IPS DF 4.7 (cell line): Measurements from ENCODE around the gene PRDM1.

Experiments
- DNase-seq: peaks from one replicate; pipeline ENCODE4 v3.0.0-alpha.2; 2013; ENCODE audit warnings: low spot score; ENCODE audit errors: extremely low read depth

The PRDM1 gene

DNA sequence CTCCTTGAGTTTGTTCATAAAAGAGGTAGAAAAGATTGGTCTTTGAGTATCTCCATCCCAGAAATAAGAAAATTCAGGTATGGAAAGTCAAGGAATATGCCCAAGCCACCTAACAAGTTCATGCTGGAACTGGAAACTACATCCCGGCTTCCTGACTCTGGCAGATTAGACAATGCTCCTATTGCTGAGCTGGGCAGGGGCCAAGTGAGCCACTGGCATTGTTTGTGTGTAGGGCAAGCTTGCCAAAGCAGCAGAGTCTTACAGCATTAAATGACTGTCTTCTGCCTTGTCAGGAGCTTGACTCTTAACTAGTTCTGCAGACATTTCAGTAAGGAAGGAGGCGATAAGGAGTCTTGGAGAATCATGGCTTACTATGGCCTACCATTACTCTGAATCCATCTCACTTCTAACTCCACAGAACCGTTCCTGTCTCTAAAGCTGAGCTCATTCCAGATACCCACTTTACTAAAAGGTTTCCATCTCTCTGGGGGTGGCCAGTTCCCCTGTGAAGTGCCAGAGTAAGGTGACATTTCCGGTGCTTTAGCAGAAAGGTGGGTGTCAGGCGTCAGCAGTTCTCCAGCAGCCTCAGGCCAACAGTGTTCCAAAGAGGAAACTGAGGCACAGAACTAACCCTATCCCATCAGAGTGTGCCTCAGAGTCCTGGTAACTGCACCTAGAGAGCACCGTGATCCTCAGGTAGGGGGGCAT, 30.1 kb downstream of the PRDM1 start:
- no peak for DNase-seq

DNA sequence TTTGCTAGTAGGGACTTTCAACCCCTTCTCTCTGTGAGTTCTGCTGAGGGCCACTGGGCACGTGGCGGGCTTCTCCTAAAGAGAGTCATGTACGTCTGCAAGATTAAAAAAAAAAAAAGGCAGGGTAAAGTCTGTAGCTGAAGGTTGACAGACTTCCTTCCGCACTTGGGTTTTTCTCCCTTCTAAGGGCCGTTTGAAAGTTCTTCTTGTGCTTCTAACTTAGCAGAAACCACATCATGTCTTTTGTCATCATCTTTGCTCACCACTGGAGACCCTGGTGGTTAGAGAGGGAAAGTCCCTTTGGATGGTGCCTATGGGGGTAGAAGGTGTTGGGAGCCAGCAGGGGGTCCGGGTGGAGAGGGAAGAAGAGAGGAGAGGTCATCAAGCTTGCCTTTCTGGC, 31.4 kb downstream of the PRDM1 start:
- no peak for DNase-seq

DNA sequence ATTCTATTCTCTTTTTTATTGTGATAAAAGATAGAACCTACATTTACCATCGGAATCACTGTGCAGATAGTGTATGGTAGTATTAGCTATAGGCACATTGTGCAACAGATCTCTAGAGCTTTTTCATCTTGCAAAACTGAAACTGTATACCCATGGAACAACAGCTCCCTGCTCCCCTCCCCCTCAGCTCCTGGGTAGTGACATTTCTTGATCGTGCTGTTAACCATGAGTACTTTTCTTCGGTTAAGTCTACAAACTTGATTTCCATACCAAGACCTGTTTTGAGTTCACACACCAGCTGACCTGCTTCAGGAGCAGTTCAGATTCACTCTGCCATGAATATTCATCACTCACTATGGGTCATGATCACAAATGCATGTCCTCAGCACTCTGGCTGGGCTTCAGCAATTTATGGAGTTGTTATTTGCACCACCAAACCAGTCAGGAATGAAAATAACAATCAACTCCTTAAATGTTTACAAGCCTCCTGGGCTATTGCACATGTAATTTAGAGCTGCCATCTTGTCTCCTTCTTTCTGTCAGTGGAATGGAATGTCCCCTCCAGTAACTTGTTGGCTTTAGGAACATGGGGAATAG, 32.8 kb downstream of the PRDM1 start:
- DNase-seq: no peak

DNA sequence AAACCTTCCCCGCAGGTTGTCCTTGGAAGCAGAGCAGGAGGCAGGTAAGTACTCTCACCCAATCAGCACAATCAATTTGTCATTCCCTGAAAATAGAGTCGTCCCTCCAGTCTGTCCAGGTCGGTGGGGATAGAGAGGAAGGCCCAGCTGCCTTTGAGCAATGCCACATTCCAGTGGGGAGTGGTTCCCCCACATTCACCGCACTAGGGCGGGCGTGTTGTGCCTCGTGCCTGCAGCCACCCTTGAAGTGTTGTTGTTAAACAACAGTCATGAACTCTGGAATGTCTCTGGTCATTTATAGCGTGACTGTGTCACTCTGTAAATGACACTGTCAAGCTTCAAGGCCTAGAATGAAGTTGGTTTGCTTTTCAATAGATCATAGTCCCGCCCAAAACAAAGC, 33.4 kb downstream of the PRDM1 start:
- DNase-seq: no peak

DNA sequence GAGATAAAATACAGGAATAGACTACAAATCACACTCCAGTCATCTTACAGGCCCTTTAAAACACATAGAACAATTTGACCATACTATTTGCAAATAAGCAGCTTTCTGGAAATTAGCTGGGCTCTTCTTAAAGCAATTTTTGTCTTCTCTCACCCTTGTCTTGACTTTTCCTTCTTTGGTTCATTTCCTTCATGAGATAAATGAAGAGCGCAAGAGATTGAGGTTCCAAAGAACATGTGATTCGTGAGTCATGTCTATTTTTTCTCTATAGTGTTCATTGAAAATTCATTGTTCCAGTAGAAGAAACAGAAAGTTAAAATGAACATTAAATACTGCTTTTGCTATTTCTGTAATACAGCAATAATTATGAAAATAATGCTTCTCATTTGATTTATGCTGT, 33.9 kb downstream of the PRDM1 start:
- DNase-seq: no peak

DNA sequence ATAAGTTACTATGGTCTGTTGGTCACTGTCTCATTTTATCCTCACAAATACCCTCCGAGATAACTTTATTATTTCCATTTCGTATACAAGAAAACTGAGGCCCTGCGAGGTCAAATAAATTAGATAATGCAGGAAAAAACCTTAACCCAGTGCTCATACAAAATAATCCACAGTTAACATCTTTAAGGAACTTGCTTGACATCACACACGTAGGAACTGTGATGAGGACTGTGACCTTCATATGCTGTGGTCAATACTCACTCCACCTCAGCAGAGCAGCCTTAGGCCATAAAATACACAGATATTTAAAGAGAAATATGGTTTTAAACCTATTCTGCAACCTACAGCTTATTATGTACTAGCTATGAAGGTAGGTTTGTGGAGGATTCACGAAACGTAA, 34.3 kb downstream of the PRDM1 start:
- DNase-seq: no peak

DNA sequence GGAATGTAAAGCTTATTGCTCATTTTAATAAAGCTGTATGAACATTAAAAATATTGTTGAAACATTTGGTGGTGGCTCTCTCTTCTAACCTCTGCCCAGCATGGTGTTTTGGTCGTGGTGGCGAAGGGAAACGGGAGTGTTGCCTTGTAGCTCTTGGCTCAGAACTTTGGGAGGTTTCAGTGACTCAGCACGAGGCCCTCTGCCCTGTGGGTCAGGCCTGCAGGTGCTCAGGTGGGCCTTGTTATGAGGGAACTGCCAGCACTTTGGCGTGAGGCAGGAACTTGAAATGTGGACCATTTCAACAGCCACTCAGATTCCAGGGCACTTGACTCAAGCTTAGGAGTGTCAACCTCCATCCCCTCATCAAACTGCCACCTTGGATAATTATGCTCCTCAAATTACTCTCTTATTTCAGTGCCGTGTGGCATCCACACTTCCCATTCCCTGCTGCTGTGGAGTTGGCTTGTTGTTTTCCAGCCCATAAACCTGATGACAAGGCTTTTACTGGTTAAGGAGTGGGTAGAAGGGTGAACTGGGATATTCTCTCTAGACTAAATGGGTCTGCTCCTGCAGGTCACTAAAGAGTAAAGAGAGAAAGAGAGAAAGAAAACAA, 36.3 kb downstream of the PRDM1 start:
- no peak for DNase-seq

DNA sequence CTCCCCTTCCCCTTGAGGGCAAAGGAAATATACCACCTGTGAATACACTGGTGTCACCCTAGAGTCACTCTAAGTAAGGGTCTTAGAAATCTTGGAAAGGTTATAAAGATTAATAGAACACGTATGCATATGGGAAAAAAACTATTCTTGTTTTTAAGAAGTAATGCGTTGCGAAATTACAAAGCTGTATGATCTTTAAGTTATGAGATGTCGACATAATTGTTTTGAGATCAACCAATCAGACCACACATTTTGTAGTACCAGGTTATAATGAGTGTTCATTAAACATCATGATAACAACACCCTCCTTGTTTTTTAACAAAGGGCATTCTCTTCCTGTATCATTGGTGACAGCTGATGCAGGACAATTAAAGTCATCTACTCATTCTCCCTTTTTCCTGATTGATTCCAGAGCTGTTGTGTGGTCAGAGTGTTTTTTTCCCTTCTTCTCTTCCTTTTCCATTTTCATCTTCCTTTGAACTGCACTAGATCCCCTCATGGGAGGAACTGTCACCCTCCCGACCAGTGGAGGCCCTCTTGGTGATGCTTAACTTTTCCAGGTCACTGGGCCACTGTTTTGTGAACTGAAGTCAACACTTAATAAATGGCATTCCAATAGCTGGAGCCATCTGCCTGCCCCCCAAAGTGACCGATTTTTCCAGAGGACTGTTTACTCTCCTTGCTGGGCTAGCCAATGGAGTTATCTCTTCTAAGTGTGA, 37.0 kb downstream of the PRDM1 start:
- DNase-seq: no peak

DNA sequence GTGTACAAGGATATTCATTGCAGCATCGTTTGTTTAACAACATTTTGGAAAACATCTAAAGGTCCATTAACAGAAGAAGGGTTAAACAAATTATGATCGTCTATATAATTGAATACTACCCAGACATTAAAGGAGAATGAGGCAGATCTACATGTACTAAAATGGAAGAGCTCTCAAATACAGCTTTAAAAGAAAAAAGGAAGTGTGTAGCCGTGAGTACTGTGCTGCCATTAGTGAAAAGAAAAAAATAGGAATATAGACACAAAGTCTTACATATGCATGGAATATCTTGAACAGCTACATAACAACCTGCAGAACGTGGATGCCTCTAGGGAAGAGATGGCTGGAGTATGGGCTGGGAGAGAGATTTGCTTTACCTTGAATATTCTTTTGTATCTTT, 37.9 kb downstream of the PRDM1 start:
- no peak for DNase-seq

DNA sequence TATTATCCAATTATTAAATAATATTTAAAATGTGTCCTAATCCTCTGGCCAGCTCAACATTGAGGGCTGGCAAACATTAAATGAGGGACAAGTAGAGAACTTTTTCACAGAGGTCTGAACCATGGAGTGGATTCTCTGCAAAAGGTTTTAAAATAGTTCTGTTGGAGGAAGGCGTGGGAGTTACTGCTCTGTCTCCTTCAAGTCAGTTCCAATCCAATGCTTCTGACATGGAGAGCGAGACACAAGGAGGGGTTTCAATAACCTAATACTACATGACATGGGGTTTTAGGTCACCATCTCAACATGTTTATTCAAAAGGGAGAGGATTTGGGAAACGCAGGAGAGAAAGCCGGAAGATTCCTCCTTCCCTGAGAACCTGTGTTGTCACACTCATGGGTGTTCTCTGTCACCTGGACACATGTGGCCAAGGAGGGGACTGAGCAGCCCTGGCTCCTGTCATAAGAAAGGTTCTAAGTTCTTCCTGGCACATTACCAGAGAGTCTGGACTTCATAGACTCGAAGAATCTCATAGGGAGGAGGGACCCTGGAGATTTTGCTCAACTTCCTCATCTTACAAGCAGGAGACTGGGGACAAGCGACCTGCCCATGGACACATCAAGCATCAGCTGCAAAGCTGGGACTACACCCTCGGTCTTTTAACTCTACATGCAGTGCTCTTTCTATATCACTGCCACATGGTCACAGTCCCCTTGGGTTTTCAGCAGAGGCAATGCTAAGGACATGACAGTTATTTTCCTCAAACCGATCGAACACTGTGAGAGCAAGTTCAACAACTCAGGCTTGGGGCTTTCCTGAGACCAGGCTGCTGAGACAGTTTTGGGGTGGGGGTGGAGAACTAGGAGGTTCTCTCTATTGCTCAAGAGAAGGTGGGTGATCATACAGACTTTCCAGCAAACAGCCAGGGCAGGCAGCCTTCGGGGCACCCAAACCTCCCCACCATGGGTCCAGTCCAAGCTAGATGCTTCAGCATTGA, 38.6 kb downstream of the PRDM1 start:
- DNase-seq: no peak

DNA sequence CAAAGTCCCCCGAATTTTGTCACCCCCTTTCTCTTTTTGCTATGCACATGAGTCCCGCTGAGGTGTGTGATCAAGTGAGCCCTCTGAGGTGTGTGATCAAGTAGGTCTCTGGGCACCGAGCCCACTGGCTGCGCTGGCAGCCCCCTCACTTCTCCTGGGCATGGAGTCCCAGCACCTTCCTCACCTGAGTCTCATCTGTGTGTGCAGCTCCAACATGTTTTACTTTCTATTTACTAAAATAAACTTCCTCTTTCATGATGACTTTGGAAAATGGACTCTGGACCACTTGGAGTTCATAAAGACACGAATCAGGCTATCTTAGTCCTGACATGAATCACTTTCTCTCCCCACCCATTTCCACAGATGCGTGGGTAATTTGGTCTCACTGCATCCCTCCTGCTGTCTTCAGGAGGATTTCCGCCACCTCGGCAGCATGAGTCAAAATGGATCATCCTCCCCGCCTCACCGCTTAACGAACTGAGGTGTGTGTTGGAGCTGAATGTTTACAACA, 39.8 kb downstream of the PRDM1 start:
- no peak for DNase-seq

DNA sequence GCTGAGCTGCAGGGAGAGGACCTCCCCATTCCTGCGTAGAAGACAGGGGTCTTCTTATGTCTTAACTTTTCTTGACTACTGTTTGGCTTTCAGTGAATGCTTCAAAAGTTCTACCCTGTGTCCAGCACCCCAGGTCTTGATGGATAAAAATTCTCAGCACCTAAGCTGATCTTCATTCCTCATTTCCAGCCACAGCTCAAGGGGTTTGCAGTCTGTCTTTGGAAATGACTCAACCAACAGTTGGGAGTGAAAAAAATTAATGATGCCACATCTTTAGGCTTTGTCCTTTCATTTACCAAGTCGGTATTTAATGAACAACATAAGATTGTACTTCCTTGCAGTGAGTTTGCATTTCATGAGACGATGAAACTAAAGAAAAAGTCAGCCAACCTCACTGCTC, 40.3 kb downstream of the PRDM1 start:
- no peak for DNase-seq

DNA sequence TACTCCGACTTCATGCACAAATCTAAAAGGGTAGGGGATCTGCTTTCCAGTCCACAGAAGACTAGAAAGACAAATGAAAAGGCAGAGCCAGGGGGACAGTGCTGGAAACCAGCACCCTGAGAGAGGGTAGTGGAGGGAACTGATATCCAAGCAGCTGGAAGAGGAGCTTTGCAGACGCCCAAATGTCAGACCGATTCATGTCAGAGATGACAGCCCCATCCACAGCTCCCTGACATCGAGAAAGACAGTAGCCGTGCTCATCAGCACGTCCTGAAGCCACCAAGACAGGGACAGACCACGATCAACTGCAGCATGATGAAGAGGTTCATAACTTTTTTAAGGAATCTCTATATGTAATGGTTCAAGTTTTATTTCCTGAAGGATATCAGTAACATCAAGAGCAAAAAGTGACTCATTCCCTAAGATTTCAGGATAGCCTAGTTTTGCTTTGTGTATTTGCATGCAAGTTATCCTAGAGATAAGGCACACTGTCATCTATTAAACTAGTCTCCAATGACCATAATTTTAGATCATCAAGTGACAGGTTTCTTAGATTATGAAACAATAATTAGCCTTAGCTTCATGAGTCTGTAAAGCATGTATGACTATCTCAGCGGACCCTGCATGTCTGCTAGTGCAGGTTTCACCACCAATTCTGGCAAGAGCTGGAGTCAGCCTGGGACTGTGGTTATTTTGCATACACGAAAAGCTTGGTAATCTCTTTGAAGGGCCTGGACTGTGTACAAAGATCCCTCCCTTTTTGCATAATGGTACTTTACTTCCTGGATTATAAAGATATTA, 43.0 kb downstream of the PRDM1 start:
- no peak for DNase-seq

DNA sequence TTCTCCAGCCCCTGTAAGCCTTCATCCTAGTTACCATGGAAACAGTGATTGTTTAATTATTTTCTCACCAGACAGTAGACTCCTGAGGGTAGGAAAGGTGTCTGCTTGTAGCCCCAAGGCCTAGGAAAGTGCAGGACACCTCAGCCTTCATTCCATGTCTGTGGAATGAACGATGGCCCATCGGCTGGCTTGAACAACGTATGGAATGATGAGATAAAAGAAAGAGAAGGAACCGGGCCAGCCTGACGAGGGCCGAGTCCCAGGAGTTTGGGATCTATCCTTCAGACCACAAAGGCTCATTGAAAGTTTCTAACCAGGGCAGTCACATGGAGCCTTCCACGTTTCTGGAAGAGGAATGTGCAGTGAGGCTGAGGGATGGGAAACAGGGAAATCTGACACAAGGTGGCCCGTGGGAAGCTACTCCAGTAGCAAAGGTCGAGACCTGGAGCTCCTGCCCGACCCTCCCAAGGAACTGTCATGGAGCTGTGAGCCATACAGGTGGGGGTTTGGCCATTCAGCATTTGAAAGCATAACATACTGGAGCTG, 46.1 kb downstream of the PRDM1 start:
- no peak for DNase-seq

DNA sequence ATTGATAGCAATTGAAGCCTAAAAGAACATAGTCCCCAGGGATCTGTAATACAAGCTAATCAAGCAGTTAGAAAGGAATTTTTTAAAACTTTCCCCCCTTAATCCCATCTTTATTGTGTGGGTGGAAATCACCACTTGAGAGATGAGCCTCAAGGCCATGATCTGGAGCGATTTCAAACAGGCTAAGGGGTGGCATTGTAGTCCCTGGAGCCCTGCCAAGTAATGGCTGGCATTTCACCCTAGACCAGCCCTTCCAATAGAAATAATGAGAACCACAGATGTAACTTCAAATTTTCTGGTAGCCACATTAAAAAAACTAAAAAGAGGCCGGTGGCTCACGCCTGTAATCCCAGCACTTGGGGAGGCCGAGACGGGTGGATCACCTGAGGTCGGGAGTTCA, 46.9 kb downstream of the PRDM1 start:
- DNase-seq: no peak

DNA sequence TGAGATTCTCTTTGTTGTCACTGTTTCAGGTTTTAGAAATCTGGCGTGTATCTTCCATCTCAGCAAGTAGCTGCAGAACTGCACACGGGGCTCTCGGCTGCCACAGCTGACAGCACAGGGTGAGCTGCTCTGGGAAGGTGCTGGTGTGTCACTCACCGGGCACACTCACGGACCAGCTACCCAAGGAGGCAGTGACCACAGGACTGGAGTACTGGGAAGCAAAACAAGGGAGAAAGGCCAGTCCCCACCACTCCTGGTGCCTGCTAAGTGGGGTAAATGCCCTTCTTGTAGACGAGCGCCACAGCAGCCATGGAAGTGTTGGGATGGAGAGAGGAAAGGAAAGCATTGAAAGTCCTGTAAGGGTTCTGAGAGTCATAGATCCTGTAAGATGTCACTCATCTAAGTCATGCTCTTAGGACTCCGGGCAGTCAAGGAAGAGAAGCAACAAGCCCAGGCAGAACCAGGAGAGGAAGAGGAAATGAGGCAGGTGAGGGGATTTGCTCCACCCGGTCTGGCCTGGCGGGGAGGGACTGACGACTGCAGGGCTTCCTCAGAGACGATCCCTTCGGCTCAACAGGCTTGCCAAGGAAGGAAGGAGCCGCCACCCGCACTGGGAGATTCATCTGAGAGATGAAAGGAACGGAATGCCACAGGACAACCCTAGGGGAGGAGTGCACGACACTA, 48.1 kb downstream of the PRDM1 start:
- no peak for DNase-seq

DNA sequence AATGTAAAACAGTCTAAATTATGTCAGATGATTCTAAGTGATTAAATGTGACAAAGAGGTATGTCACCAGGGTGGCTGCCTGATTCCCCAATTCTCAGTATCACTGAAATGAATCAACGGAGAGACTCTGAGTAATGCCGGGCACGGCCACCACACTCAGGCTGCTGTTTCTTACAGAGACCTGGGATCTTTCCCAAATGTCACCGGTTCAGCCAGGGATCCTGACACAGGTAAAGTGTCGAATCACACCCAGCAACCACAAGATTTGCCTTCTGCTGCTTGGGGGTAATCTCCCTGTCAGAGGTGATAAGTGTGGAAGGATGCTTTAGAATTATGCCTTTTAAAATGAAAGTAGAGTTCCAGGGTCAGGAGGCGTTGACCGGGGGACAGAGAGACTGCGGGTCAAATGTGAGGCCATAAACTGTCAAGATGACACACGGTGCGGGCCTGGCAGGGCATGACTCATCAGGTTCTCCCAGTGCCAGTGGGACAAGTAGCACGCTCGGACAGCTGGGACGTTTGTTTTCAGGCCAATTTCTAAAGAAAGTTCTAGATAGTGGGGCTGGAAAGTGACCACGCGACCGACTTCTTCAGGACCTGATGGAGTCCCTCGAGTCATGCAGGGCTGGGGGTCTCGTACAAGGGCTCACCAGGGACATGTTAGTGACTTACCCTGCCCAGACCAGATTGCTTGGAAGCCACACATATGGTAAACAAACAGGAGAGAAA, 48.9 kb downstream of the PRDM1 start:
- DNase-seq: no peak

DNA sequence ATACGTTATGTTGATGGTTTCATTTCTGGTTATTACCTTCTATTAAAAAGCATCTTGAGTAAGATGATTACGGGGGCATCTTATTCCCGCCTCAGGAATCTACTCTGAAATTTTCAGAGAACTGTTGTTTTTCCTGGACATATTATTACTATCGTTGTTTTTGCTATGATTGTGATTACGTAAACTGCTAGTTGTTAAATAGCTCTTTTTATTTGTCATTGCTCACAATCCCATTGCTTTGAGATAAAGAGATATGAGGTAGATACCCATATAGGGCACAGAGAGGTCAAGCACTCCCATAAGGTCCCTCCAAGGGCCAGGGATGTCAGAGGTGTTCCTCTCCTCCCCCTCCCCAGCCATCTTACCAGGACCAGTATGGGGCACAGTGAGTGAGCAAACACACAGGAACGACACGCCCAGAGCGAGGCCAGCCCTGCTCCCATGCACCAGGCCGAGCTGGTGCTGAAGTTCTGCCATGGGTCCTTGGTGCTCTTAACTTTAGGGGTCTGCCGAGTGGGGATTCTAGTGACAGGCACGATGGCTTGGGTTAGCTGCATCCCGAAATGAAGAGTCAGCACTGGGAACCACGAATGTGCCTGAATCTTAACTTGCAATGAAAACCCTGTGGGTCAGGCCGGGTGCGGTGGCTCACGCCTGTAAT, 49.9 kb downstream of the PRDM1 start:
- DNase-seq: no peak
